ENCODE measurements around the gene LYZL6. TPM values are rescaled to one million over a fixed set of nuclear protein-coding genes. Genes with fewer than 3 reads are reported as not detected.
"Not testable (repeated sequence)": the region's sequence is repeated elsewhere in the genome, so short reads cannot be mapped to it uniquely, and the experiment has no call there.

The LYZL6 gene
- total RNA-seq, 2 donors from 2014 or later = not detected

- TF ChIP-seq CTCF (IDR thresholded peaks at IDR 0.05) = no peak
- Histone ChIP-seq H3K27me3 (no peaks in the 10 kb centered on the region), H3K4me1 (no peaks in the 10 kb centered on the region), H3K27ac (no peak overlapping the region), H3K36me3 (no peaks in the 10 kb centered on the region), H3K4me3 (no peak overlapping the region), H3K9me3 (no peaks in the 10 kb centered on the region)
- DNase-seq (ENCODE audit: low spot score) = no peak
Measured at GRCh38 chr17:35900280-35900679, 43.2 kb downstream of the LYZL6 start.

GRCh38 chr17:35898283-35899070, 45.0 kb downstream of the LYZL6 start:
- Histone ChIP-seq H3K36me3 (no peaks in the 10 kb centered on the region), H3K4me3 (no peak overlapping the region), H3K4me1 (no peaks in the 10 kb centered on the region), H3K27ac (no peak overlapping the region), H3K9me3 (no peaks in the 10 kb centered on the region), H3K27me3 (no peaks in the 10 kb centered on the region)
- no peak for DNase-seq (ENCODE audit: low spot score)
- TF ChIP-seq CTCF (IDR thresholded peaks at IDR 0.05) = no peak

- H3K27ac ChIP-seq; H3K36me3 ChIP-seq; H3K27me3 ChIP-seq; DNase-seq (ENCODE audit: low spot score); H3K4me3 ChIP-seq; H3K9me3 ChIP-seq; H3K4me1 ChIP-seq: not testable (repeated sequence)
Measured at GRCh38 chr17:35897772-35898171, 45.7 kb downstream of the LYZL6 start.

GRCh38 chr17:35895636-35896587, 47.6 kb downstream of the LYZL6 start:
- no peak overlapping the region for H3K27ac ChIP-seq
- no peak for DNase-seq (ENCODE audit: low spot score)

DNA sequence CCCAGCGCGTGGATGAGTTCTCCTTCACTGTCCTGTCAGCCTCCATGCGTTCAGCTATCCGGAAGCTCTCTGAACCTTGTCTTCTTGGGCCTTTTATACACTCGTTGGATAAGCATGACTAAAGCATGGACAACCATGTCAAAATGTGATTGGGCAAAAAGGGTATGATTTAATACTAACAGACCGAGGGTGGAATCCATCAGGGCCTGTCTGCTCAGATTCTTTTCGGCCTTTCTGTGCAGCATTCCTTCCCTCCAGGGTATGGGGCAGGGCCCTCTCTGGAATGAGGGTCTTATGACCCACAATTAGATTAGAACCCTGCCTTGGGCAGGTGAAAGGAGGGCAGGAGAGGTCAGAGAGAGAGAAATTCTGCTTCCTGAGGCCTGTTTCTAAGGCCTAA, 49.3 kb downstream of the LYZL6 start:
- Histone ChIP-seq H3K36me3 (no peaks in the 10 kb centered on the region), H3K4me3 (no peak overlapping the region), H3K9me3 (no peaks in the 10 kb centered on the region), H3K27me3 (no peaks in the 10 kb centered on the region), H3K27ac (no peak overlapping the region), H3K4me1 (peaks cover 0 to 9% of the 10 kb centered on the region in 2 donors)
- no peak for TF ChIP-seq CTCF (IDR thresholded peaks at IDR 0.05)
- DNase-seq (ENCODE audit: low spot score) = no peak

More at GRCh38 chr17:35895636-35896587, 47.6 kb downstream of the LYZL6 start:
- Histone ChIP-seq H3K9me3 (no peaks in the 10 kb centered on the region), H3K36me3 (no peaks in the 10 kb centered on the region), H3K4me1 (no peaks in the 10 kb centered on the region), H3K4me3 (no peak overlapping the region), H3K27me3 (no peaks in the 10 kb centered on the region)
- TF ChIP-seq CTCF (IDR thresholded peaks at IDR 0.05) = no peak

DNA sequence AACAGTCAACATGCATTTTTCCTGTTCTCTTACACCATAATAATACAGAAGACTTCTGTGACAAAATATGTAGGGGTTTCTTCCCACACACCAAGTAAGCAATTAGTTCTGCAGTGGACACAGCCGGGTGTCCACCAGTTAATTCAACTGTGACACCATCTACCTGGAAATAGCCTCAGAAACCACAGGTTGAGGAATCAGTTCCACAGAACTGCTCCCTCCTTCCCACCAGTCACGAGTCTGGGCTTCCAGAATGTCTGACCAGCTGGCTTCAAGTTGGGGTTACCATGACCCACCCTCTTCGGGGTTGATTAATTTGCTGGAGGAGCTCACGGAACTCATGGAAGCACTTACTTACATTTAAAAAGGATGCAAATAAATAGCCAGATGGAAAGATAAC, 49.8 kb downstream of the LYZL6 start:
- Histone ChIP-seq H3K4me3 (no peak overlapping the region), H3K27me3 (no peaks in the 10 kb centered on the region), H3K36me3 (no peaks in the 10 kb centered on the region), H3K4me1 (peaks cover 0 to 9% of the 10 kb centered on the region in 2 donors), H3K27ac (no peak overlapping the region), H3K9me3 (no peaks in the 10 kb centered on the region)
- TF ChIP-seq CTCF (IDR thresholded peaks at IDR 0.05) = no peak
- no peak for DNase-seq (ENCODE audit: low spot score)

Measured in right atrium auricular region (tissue), 2 donors.